Activated CD4-positive, alpha-beta T cell treated with anti-CD3 and anti-CD28 coated beads, Interleukin-10, Interleukin-2, amounts not matched to agents 100 ng/mL and 50 ng/mL, durations not matched to agents 16 hours and 8 hours (primary cell): ENCODE results near the gene THADA.
A peak's percentile ranks its signal among the peaks of the same experiment; 100 is the strongest.
"Not testable (repeated sequence)": the region's sequence is repeated elsewhere in the genome, so short reads cannot be mapped to it uniquely, and the experiment has no call there.

Source experiments
- DNase-seq: peaks from one replicate; pipeline ENCODE4 v3.0.0-alpha.2; 2020

Gene THADA

GRCh38 chr2:43540021-43540779, 55.6 kb downstream of the THADA start:
- DNase-seq, result no peak

GRCh38 chr2:43539436-43539835, 56.4 kb downstream of the THADA start:
- no peak for DNase-seq

GRCh38 chr2:43538034-43538670, 57.7 kb downstream of the THADA start:
- no peak for DNase-seq

- no peak for DNase-seq
Measured at GRCh38 chr2:43537137-43537536, 58.7 kb downstream of the THADA start.

GRCh38 chr2:43534569-43534968, 61.3 kb downstream of the THADA start:
- no peak for DNase-seq

- DNase-seq, result not testable (repeated sequence)
Measured at GRCh38 chr2:43532572-43532971, 63.3 kb downstream of the THADA start.

- DNase-seq, result no peak
Measured at GRCh38 chr2:43531251-43531650, 64.6 kb downstream of the THADA start.

GRCh38 chr2:43526994-43527393, 68.8 kb downstream of the THADA start:
- no peak for DNase-seq

- no peak for DNase-seq
Measured at GRCh38 chr2:43525506-43525905, 70.3 kb downstream of the THADA start.

GRCh38 chr2:43524177-43524965, 71.5 kb downstream of the THADA start:
- DNase-seq, result no peak

GRCh38 chr2:43522177-43522576, 73.7 kb downstream of the THADA start:
- DNase-seq, result no peak

GRCh38 chr2:43521568-43521967, 74.3 kb downstream of the THADA start:
- no peak for DNase-seq

- DNase-seq, result no peak
Measured at GRCh38 chr2:43520919-43521318, 74.9 kb downstream of the THADA start.

- no peak for DNase-seq
Measured at GRCh38 chr2:43519643-43520221, 76.1 kb downstream of the THADA start.

GRCh38 chr2:43518718-43519117, 77.1 kb downstream of the THADA start:
- DNase-seq, result no peak

GRCh38 chr2:43518181-43518580, 77.7 kb downstream of the THADA start:
- DNase-seq, result no peak

GRCh38 chr2:43515807-43516497, 79.9 kb downstream of the THADA start:
- DNase-seq, result peak; percentile 37

GRCh38 chr2:43515248-43515647, 80.6 kb downstream of the THADA start:
- DNase-seq, result no peak

- no peak for DNase-seq
Measured at GRCh38 chr2:43513796-43514195, 82.0 kb downstream of the THADA start.

- no peak for DNase-seq
Measured at GRCh38 chr2:43513216-43513615, 82.6 kb downstream of the THADA start.

GRCh38 chr2:43511199-43511598, 84.6 kb downstream of the THADA start:
- peak; percentile 20 for DNase-seq

GRCh38 chr2:43509886-43510285, 86.0 kb downstream of the THADA start:
- no peak for DNase-seq

GRCh38 chr2:43508209-43508608, 87.6 kb downstream of the THADA start:
- DNase-seq, result no peak
